Upper lobe of right lung (tissue), 1 donor: ENCODE measurements around the gene HELZ2. TPM values are rescaled to one million over a fixed set of nuclear protein-coding genes. Genes with fewer than 3 reads are reported as not detected.

Experiments used
- ATAC-seq: fragments of 200-7000 bp; cut with Tn5 transposase; one replicate; pipeline ENCODE4 v1.9.1; 2020; ENCODE audit warnings: mild to moderate bottlenecking, moderate library complexity
- DNase-seq: peaks from one replicate; pipeline ENCODE4 v3.0.0-alpha.2; 2020
- H3K27ac ChIP-seq: fragments of 200-600 bp; one replicate; pipeline ENCODE4 v1.8.0; 2022
- H3K27me3 ChIP-seq: fragments of 200-600 bp; one replicate; pipeline ENCODE4 v1.8.0; 2022; ENCODE audit warnings: mild to moderate bottlenecking
- H3K36me3 ChIP-seq: fragments of 200-600 bp; one replicate; pipeline ENCODE4 v1.8.0; 2022
- H3K4me1 ChIP-seq: fragments of 200-600 bp; one replicate; pipeline ENCODE4 v1.8.0; 2022
- H3K4me3 ChIP-seq: fragments of 200-600 bp; one replicate; pipeline ENCODE4 v1.8.0; 2022; ENCODE audit warnings: mild to moderate bottlenecking
- H3K9me3 ChIP-seq: fragments of 200-600 bp; one replicate; pipeline ENCODE4 v1.8.0; 2022
- intact Hi-C: fragments of 100-400 bp; cut with DNase I; formaldehyde crosslinking; loops from one replicate; pipeline ENCODE4 v1.11.0; 2022
- total RNA-seq: library from RNA; stranded (reverse); fragmentation: NEBNext Ultra II Directional; extraction: Animal tissue kit (Norgen Biotek cat#: 25700); gene quantifications from one replicate; pipeline ENCODE4 v1.2.1, GENCODE V29; 2021
- TF ChIP-seq, protein P1 (sequence below): fragments of 200-600 bp; IDR thresholded peaks from one replicate; pipeline ENCODE4 v1.8.0; 2022; ENCODE audit warnings: antibody characterized with exemption
- donor health status: DM: no; HTN: yes; CAD: no; lungs with severe emphysema.

The HELZ2 gene
- total RNA-seq, 1 donor from 2014 or later, result 53.3 TPM

DNA sequence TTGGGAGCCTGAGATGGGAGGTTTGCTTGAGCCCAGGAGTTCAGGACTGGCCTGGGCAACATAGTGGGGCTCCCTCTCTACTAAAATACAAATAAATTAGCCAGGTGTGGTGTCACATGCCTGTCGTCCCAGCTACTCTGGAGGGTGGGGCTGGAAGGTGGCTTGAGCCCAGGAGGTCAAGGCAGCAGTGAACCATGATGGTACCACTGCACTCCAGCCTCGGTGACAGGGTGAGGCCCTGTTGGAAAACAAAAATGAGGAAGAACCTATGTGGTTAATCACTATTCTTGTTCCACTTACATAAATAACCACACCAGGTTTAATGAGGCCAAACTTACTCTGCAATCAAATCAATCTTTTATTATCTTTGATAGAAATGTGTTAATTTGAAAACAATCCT lies 48.1 kb downstream of the HELZ2 start:
- intact Hi-C loops, result no loop called here
- TF ChIP-seq, protein P1, sequence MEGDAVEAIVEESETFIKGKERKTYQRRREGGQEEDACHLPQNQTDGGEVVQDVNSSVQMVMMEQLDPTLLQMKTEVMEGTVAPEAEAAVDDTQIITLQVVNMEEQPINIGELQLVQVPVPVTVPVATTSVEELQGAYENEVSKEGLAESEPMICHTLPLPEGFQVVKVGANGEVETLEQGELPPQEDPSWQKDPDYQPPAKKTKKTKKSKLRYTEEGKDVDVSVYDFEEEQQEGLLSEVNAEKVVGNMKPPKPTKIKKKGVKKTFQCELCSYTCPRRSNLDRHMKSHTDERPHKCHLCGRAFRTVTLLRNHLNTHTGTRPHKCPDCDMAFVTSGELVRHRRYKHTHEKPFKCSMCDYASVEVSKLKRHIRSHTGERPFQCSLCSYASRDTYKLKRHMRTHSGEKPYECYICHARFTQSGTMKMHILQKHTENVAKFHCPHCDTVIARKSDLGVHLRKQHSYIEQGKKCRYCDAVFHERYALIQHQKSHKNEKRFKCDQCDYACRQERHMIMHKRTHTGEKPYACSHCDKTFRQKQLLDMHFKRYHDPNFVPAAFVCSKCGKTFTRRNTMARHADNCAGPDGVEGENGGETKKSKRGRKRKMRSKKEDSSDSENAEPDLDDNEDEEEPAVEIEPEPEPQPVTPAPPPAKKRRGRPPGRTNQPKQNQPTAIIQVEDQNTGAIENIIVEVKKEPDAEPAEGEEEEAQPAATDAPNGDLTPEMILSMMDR, result no peak
- H3K9me3 ChIP-seq, result no peaks in the 10 kb centered on the region
- H3K4me1 ChIP-seq, result peaks cover 16% of the 10 kb centered on the region
- H3K27ac ChIP-seq, result no peak overlapping the region
- no peaks in the 10 kb centered on the region for H3K27me3 ChIP-seq
- no peak for DNase-seq
- no peak for ATAC-seq
- peaks cover 18% of the 10 kb centered on the region for H3K36me3 ChIP-seq
- H3K4me3 ChIP-seq, result no peak overlapping the region

DNA sequence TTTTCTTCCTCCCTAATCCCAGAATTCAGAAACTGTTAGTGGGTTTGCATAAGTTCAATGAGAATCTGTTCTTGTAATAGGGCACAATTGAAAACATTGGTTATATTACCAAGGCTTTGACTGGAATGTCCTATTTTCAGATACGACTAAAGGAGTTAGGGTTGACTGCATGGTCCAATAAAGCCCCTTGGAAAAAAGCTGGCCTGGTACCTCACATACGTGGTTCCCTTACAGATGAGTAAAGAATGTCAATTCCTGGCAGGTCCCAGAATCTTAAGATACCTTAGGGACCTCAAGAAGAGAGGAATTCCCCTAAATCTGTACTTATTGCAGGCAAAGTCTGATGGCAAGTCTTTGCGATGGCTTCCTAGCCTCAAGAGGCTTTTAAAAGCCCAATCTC lies 48.9 kb downstream of the HELZ2 start:
- H3K9me3 ChIP-seq, result no peaks in the 10 kb centered on the region
- no peak overlapping the region for H3K27ac ChIP-seq
- no peaks in the 10 kb centered on the region for H3K27me3 ChIP-seq
- intact Hi-C loops, result no loop called here
- H3K4me1 ChIP-seq, result peaks cover 16% of the 10 kb centered on the region
- DNase-seq (no peak), ATAC-seq (no peak)
- no peak overlapping the region for H3K4me3 ChIP-seq
- H3K36me3 ChIP-seq, result peaks cover 18% of the 10 kb centered on the region
- TF ChIP-seq, protein P1, result no peak

Other genes starting within 250 kb of the HELZ2 start
- 0.06 TPM for gene CHRNA4, start 212.9 kb downstream of the HELZ2 start, total RNA-seq
- gene KCNQ2, start 101.6 kb downstream of the HELZ2 start, total RNA-seq, result not detected
- gene EEF1A2, start 75.2 kb downstream of the HELZ2 start, total RNA-seq, result 0.67 TPM
- 355 TPM for gene PPDPF, start 53.5 kb downstream of the HELZ2 start, total RNA-seq
- 4.9 TPM for gene PTK6, start 36.9 kb downstream of the HELZ2 start, total RNA-seq
- not detected for gene SRMS, start 26.5 kb downstream of the HELZ2 start, total RNA-seq
- gene FNDC11, start 20.1 kb downstream of the HELZ2 start, total RNA-seq, result 0.32 TPM
- gene GMEB2, start 52.9 kb upstream of the HELZ2 start, total RNA-seq, result 11.3 TPM
- gene STMN3, start 79.2 kb upstream of the HELZ2 start, total RNA-seq, result 12.4 TPM
- 26.7 TPM for gene RTEL1, start 84.1 kb upstream of the HELZ2 start, total RNA-seq
- 14.4 TPM for gene TNFRSF6B, start 122.4 kb upstream of the HELZ2 start, total RNA-seq
- 49.4 TPM for gene ARFRP1, start 133.7 kb upstream of the HELZ2 start, total RNA-seq
- 27.6 TPM for gene ZGPAT, start 133.8 kb upstream of the HELZ2 start, total RNA-seq
- 7.8 TPM for gene LIME1, start 162.4 kb upstream of the HELZ2 start, total RNA-seq
- 64.1 TPM for gene SLC2A4RG, start 165.5 kb upstream of the HELZ2 start, total RNA-seq